HepG2 (cell line): ENCODE results near the gene FAHD2A.

Source experiments
- ATF1 ChIP-seq: IDR thresholded peaks from 2 replicates; pipeline ENCODE4 v1.6.1; 2016; ENCODE audit warnings: mild to moderate bottlenecking, control low read depth
- BCL3 ChIP-seq: sonication (generic); formaldehyde crosslinking; IDR thresholded peaks from 2 replicates; pipeline ENCODE4 v1.5.1; 2020; ENCODE audit warnings: mild to moderate bottlenecking, missing genetic modification reagents, moderate library complexity
- CHD4 ChIP-seq: fragments of 200-600 bp; sonication (generic); IDR thresholded peaks from 2 replicates; pipeline ENCODE4 v1.7.0; 2017; ENCODE audit warnings: mild to moderate bottlenecking, low read length, borderline replicate concordance
- CTCF ChIP-seq: sonication (generic); formaldehyde crosslinking; IDR thresholded peaks from 2 replicates; pipeline ENCODE4 v1.5.0; 2020; ENCODE audit warnings: mild to moderate bottlenecking, missing genetic modification reagents, moderate library complexity
- EZH2 ChIP-seq: conservative IDR thresholded peaks from 2 replicates; pipeline ENCODE4 v1.6.1; 2012; ENCODE audit warnings: mild to moderate bottlenecking, low read depth, low read length, moderate library complexity
- HMGXB4 ChIP-seq, 2 experiments: sonication (generic) in 1 of 2; formaldehyde crosslinking in 1 of 2; IDR thresholded peaks; 2 replicates each; pipeline versions ENCODE4 v1.4.0 to v1.6.1; 2018 to 2020; ENCODE audit warnings: missing genetic modification reagents in 2 of 2, borderline replicate concordance in 1 of 2, low read depth in 1 of 2, mild to moderate bottlenecking in 1 of 2, missing biosample characterization in 1 of 2
- HNRNPL ChIP-seq: fragments of 200-400 bp; formaldehyde crosslinking; IDR thresholded peaks from 2 replicates; pipeline ENCODE4 v1.6.1; 2017; ENCODE audit warnings: mild to moderate bottlenecking, low read depth, low read length
- MAF1 ChIP-seq: sonication (generic); formaldehyde crosslinking; IDR thresholded peaks from 2 replicates; pipeline ENCODE4 v1.5.0; 2020; ENCODE audit warnings: missing genetic modification reagents, borderline replicate concordance
- MAFK ChIP-seq, 2 experiments: IDR thresholded peaks in 1 of 2; conservative IDR thresholded peaks in 1 of 2; 2 replicates each; pipeline ENCODE4 v1.6.1; 2011; ENCODE audit warnings: improper control_type of control experiment in 2 of 2, low read length in 2 of 2
- MAX ChIP-seq: IDR thresholded peaks from 2 replicates; pipeline ENCODE4 v1.6.1; 2012; ENCODE audit warnings: inconsistent platforms
- RFX5 ChIP-seq: IDR thresholded peaks from 2 replicates; pipeline ENCODE4 v1.6.1; 2011; ENCODE audit warnings: low read depth, low read length, improper control_type of control experiment
- ZNF496 ChIP-seq: sonication (generic); formaldehyde crosslinking; IDR thresholded peaks from 2 replicates; pipeline ENCODE4 v1.8.1; 2023; ENCODE audit warnings: mild to moderate bottlenecking, moderate library complexity, missing genetic modification reagents; ENCODE audit not compliant: insufficient replicate concordance
- ZNF512 ChIP-seq: sonication (generic); formaldehyde crosslinking; IDR thresholded peaks from 2 replicates; pipeline ENCODE4 v1.4.0; 2020; ENCODE audit warnings: mild to moderate bottlenecking, missing genetic modification reagents
- ZNF660 ChIP-seq: sonication (generic); formaldehyde crosslinking; IDR thresholded peaks from 2 replicates; pipeline ENCODE4 v1.5.1; 2020; ENCODE audit warnings: mild to moderate bottlenecking, low read depth, missing genetic modification reagents, borderline replicate concordance

- TF ChIP-seq ZNF512 (no peak), CHD4 (no peak), CTCF (CRISPR knock-in tag) (no peak), MAF1 (CRISPR knock-in tag) (no peak), MAX (no peak), HNRNPL (no peak), MAFK (conservative IDR thresholded peaks at IDR 0.05 in 1 of 2, IDR thresholded peaks at IDR 0.05 in 1 of 2; ENCODE audit: low read length in 2 of 2) (no peak), HMGXB4 (CRISPR knock-in tag; IDR thresholded peaks at IDR 0.05; ENCODE audit: borderline replicate concordance in 1 of 2, low read depth in 1 of 2) (no peak), ATF1 (CRISPR knock-in tag) (no peak), EZH2 (no peak), ZNF496 (CRISPR knock-in tag) (no peak), BCL3 (CRISPR knock-in tag) (no peak), ZNF660 (no peak), RFX5 (no peak)
These were observed 17.5 kb upstream of the FAHD2A start for GRCh38 chr2:95384854-95385569.
